ENCODE data around the gene SPTBN5.

SPTBN5 gene

GRCh38 chr15:41926185-41927056, 32.6 kb upstream of the SPTBN5 start:
- no peak for DNase-seq (ENCODE audit: low read depth)

GRCh38 chr15:41925086-41925608, 31.3 kb upstream of the SPTBN5 start:
- no peak for DNase-seq (ENCODE audit: low read depth)

GRCh38 chr15:41923401-41923997, 29.6 kb upstream of the SPTBN5 start:
- no peak for DNase-seq (ENCODE audit: low read depth)

GRCh38 chr15:41922353-41922752, 28.5 kb upstream of the SPTBN5 start:
- DNase-seq (ENCODE audit: low read depth), result no peak

GRCh38 chr15:41921639-41922038, 27.8 kb upstream of the SPTBN5 start:
- DNase-seq (ENCODE audit: low read depth), result no peak

- DNase-seq (ENCODE audit: low read depth), result no peak
These were observed 27.3 kb upstream of the SPTBN5 start for GRCh38 chr15:41921167-41921566.

- no peak for DNase-seq (ENCODE audit: low read depth)
These were observed 26.2 kb upstream of the SPTBN5 start for GRCh38 chr15:41919954-41920538.

- DNase-seq (ENCODE audit: low read depth), result no peak
These were observed 25.5 kb upstream of the SPTBN5 start for GRCh38 chr15:41919201-41919820.

- no peak for DNase-seq (ENCODE audit: low read depth)
These were observed 24.8 kb upstream of the SPTBN5 start for GRCh38 chr15:41918506-41919126.

GRCh38 chr15:41917767-41918430, 24.0 kb upstream of the SPTBN5 start:
- no peak for DNase-seq (ENCODE audit: low read depth)

GRCh38 chr15:41915255-41915994, 21.6 kb upstream of the SPTBN5 start:
- DNase-seq (ENCODE audit: low read depth), result no peak

- no peak for DNase-seq (ENCODE audit: low read depth)
These were observed 20.6 kb upstream of the SPTBN5 start for GRCh38 chr15:41914411-41914810.

- DNase-seq (ENCODE audit: low read depth), result no peak
These were observed 19.4 kb upstream of the SPTBN5 start for GRCh38 chr15:41913256-41913655.

- DNase-seq (ENCODE audit: low read depth), result no peak
These were observed 18.0 kb upstream of the SPTBN5 start for GRCh38 chr15:41911691-41912345.

GRCh38 chr15:41908736-41909461, 15.0 kb upstream of the SPTBN5 start:
- DNase-seq (ENCODE audit: low read depth), result no peak

- DNase-seq (ENCODE audit: low read depth), result no peak
These were observed 13.3 kb upstream of the SPTBN5 start for GRCh38 chr15:41907141-41907540.

GRCh38 chr15:41906608-41907007, 12.8 kb upstream of the SPTBN5 start:
- DNase-seq (ENCODE audit: low read depth), result no peak

- no peak for DNase-seq (ENCODE audit: low read depth)
These were observed 11.4 kb upstream of the SPTBN5 start for GRCh38 chr15:41905036-41905793.

- DNase-seq (ENCODE audit: low read depth), result peak; percentile 51
These were observed 10.7 kb upstream of the SPTBN5 start for GRCh38 chr15:41904541-41905005.
